ENCODE measurements around the gene MEGF11.

MEGF11 gene

GRCh38 chr15:66109826-66110225 is 143.7 kb downstream of the MEGF11 start:
- DNase-seq = no peak

DNA sequence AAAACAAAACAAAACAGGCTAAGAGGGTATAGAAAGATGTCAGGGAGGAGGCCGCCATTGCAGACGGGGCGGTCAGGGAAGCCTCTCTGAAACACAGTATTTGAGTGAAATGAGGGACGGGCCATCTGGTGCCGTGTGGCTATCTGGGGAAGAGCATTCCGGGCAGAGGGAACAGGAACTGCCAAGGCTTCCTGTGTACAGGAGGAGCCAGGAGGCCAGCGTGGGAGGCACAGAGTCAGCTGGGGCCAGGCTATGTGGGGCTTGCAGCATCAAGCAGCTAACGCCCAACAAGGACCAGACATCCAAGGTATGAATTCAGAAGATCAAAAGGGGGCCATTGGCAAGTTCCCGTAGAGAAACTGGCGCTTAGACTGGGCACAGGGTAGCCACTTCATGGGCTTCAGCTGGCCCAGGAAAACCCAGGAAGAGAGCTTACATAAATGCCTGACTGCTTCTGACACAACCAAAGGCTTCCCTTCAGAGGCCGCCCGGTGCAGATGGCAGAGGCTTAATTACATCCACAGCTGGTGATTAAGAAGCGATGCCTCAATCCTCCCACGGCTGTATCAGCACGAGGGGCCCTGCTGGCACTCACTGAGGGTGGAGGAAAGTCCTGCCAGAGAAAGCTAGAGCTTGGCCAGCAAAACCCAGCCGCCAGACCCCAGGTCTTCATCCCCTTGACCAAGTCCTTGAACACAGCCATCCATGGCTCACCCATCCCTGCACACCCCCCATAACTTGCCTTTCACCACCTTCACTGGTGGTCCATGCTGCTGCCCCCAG is 144.9 kb downstream of the MEGF11 start:
- no peak for DNase-seq

GRCh38 chr15:66107070-66107469 is 146.5 kb downstream of the MEGF11 start:
- DNase-seq = no peak

- no peak for DNase-seq
These were observed 148.0 kb downstream of the MEGF11 start for GRCh38 chr15:66105286-66106265.

DNA sequence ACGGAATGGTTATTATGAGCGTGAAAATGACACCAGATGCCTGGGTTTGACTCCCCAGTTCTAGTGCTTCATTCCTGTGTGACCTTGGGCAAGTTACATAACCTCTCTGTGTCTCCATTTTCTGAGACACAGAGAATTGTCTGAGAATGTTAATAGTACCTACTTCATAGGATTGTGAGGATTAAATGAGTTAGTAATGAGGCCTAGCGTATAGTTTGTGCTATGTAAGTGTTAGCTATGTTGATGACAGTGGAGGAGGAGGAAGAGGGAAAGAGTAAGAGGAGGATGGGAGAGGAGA is 150.3 kb downstream of the MEGF11 start:
- no peak for DNase-seq

DNA sequence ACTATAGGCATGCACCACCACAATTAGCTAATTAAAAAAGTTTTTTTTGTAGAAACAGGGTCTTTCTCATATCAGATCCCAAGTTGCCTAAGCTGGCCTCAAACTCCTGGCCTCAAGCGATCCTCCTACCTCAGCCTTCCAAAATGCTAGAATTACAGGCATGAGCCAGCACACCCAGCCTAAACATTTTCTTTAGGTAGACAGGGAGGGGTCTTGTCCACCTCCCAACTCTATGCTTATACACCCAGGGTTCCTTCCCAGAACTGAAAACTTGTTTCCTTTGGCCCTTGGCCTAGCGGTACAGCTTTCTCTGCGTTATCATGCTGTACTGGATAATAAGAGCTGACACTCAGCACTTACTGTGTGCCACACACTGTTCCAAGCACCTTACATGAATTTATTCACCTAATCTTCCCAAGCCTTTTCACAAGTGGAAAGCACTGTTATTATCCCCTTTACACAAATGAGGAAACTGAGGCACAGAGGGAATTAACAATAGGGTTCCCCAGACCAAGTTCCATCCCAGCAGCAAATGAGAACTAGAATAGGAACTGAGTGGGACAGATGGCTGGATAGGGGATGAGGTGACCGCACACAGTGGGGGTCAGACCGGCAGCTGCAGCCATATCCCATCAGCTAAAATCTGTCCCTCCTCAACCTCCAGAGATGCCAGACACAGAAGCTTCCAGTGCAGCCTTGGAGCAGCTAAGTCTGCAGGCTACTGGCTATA is 150.8 kb downstream of the MEGF11 start:
- no peak for DNase-seq

DNA sequence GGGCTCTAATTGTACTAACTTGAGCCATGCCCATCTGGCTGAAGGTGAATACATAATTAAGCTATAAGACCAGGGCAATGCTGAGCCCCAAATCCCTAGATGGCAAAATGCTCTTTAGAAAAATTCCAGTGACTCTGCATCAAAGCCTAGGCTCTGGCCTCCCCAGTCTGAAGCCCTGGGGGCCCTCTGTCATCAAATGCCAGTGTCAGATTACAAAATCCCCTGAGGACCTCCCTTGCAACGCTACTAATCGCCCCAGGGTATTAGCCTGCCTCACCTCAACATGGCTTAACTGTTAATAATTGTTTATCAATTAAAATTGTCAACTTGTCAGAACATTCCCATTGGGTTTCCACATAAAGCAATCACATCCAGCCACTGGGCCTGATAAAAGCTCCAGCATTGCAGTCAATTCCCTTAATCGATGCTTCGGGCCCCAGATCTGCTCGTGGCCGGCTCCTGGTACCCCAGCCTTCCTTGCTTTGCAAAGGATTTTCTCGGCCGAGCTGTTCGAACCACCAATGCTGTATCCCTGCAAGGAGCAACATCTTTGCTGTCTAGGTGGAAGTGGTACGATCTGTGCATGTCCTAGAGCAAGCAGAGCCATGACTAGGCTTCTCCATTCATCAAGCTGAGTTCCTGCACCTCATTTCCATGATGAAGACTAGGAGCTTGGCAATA is 151.7 kb downstream of the MEGF11 start:
- DNase-seq = no peak

GRCh38 chr15:66100761-66101160 is 152.8 kb downstream of the MEGF11 start:
- no peak for DNase-seq

- DNase-seq = no peak
These were observed 153.4 kb downstream of the MEGF11 start for GRCh38 chr15:66099950-66100671.

DNA sequence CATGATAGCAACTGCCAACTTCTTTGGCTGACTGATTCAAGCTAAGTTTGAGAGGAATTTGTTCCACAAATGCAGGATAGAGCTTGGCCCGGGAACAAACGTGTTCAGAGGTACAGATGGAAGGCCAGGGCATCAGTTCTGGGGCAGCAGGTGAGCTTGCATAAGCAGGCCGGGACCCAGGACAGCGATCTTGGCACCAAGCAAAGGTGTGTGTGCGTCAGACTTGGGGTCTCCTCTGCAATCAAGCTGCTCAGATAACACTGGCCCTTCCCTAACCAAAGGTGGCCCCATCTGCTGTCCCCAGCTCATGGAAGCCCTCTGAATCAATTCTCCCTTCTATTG is 155.6 kb downstream of the MEGF11 start:
- DNase-seq = no peak

DNA sequence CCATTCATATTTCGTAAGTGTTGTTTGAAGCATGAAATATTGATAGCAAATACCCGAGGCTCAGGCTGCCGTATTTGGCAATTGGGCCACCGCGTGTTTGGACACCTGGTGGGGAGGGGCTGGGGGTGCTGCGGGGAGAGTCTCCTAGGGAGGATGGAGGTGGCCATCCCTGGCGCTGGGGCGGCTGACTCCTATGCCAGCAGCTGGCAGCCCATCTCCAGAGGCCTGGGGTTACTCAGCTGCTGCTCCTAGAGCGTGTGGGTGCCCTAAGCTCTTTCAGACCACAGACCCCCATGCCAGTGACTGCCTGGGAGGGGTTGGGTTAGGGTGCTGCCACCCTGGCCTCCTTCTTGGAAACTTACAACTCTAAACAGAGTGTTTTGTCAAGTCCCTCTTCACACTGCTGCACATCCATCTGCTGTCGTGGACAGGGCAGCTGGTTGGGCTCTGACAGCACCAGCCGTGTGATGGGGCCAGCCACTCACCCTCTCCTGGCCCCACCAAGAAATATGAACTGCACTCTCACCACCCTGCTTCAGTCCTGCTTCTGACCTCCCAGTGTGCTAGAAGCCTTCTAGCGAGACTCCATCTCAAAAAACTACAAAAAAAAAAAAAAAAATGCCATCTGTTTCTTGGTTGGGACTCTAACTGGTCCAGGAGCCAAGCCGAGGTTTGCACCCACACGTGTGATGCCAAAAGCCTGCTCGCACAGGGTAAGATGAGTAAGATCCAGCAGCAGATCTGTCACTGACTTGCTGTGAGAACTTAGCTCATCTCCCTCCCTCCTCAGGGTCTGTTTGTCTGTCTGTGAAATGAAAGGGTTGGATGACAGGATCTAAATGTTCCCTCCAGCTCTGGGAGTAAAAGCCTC is 156.2 kb downstream of the MEGF11 start:
- DNase-seq = no peak

DNA sequence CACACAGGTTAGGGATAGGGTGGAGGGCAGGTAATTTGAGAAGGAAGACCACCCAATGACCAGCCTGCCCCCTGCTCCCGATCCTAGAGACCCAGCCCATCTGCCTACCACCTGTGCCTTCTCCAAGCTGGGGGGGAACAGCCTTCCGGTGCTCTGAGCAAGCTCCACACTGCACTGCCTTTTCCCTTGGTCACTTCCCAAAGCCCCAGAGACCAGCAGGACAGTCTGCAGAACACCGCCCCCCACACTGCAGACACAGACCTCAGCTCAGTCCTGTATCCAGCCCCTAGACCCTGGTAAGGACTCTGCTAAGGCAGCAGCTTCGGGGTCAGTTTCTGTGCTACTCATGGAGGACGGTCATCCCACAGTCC is 156.9 kb downstream of the MEGF11 start:
- no peak for DNase-seq

DNA sequence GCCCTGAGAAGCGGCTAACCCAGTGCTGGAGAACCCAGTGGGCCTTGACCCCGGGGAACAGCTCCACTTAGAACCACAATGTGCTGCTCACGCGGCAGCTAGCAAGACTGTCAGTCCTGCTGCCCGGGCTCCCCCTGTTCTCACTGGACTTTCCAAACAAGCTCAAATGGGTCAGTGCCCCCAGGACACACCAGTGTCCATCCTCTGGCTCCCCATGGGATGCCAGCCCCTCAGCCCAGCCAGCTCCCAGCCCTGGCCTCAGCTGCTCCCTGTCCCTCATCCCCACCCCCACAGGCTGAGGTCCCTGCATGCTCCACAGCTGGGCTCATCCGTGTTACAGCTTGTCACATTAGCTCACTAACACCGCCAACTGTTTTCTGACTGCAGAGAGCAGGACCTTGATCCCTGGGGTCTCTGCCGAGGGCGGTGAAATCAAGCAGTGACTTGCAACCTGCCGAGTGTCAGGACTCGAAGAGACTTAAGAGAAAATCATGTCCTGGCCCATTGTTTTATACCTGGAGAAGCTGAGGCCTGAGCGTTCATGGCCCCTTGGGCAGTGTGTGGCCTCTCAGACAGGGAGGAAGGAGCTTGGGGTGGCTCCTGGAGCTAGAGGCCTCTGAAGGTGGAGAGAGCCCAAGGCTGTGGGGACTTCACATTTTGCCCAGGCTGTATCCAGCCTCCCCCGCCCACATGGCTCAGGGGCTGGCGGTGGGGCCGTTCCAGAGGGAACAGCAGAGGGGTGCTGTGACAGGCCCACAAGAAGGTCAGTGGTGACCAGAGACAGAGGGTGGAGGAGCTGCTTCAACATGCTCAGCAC is 157.5 kb downstream of the MEGF11 start:
- DNase-seq = no peak

- no peak for DNase-seq
These were observed 159.2 kb downstream of the MEGF11 start for GRCh38 chr15:66094331-66094730.

DNA sequence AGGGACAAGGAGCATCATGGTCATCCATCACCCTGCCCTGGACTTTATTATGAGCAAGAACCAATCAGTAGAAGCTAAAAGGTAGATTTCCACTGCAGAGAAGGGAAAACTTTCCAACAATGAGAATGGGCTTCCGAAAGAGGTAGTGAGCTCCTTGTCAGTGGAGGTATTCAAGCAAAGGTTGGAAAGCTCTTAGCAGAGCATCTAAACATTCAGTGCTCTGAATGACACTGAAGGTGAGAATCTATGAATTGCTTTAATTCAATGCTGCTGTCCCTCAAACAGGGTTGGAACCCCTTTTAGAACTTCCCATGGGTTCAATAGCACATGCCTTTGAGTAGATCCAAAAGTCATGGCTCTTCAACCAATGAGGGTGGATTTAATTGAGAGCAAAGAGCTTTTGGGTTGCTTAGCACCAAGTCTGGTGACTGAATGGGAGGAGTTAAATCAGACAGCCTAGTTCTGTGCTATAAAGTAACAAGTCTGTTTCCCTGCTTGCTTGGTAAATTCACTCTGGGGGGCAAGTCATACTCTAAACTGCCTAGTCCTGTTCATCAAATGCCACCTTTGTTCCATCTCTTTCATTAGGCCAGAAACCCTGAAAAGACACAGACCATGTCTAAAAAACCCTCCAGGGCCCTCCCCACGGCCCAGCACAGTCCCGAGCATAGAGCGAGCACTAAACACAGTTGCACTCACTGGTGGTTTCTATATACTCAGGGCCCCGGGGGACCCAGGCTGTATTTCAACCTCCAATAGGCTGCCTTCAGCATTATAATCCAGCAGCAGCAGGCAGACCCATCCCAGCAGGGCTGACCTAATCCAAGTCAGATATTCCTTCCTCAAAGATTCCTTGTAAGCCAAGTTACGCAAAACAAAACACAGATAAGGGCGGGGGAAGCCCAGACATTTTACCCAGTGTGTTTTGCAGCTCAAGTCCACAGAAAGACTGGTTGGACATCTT is 161.2 kb downstream of the MEGF11 start:
- DNase-seq = no peak

DNA sequence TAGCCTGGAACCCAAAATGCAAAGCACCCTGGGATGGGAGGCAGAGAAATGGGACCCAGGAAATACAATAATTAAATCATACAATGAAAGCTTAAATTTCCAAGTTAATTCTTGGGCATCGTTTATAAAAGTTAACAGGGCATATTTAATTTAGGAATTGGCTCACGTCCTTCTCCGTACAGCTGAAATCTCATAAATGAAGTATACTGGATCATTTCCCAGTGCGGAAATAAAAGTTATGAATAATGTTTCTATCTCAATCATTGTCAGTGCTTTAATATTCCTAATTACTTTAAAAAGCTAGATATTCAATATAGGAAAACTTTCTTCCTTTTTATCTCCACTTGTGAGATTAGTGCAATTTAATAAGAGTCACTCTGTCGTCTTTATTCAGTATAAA is 164.0 kb downstream of the MEGF11 start:
- no peak for DNase-seq

- no peak for DNase-seq
These were observed 164.5 kb downstream of the MEGF11 start for GRCh38 chr15:66089049-66089448.

- DNase-seq = no peak
These were observed 168.4 kb downstream of the MEGF11 start for GRCh38 chr15:66085128-66085527.

DNA sequence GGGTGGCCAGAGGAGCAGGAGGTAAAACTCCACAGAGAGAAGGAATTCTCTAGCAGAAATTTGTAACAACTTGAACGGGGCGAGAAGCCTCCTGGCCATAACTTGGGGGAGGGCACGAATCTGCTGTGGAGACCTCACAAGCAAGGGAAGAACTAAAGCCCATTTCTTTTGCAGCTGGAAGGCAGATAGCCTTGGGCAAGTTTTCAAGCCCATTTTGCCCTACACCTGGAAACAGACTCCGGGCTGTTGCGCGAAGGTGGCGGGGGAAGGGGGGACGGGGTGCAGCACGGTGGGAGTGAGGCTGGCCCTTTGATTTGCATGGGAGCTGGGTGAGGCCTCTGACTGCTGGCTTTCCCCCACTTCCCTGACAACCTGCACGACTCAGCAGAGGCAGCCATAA is 168.8 kb downstream of the MEGF11 start:
- no peak for DNase-seq

All from CD4-positive, alpha-beta T cell treated with Interleukin-4 for 1 hour (primary cell).